ENCODE data around the gene PRPF19. TPM values are rescaled to one million over a fixed set of nuclear protein-coding genes. Genes with fewer than 3 reads are reported as not detected.
A peak's percentile ranks its signal among the peaks of the same experiment; 100 is the strongest.

Gene PRPF19
- 48.8 and 49.5 TPM in 2 replicates for total RNA-seq (2014; rRNA removed; shearing (Covaris generic))
- 30.6 and 46.4 TPM in 2 replicates for polyA plus RNA-seq (2014; cell fraction: nucleus; rRNA removed)

- peak; percentile 93 for DNase-seq (ENCODE audit: extremely low read depth, low read depth)
These were observed at the start of gene PRPF19 for GRCh38 chr11:60906132-60906972. PRPF19 (minus strand) TSS chr11:60906585; CDS start chr11:60906382, 203 bp downstream.

DNA sequence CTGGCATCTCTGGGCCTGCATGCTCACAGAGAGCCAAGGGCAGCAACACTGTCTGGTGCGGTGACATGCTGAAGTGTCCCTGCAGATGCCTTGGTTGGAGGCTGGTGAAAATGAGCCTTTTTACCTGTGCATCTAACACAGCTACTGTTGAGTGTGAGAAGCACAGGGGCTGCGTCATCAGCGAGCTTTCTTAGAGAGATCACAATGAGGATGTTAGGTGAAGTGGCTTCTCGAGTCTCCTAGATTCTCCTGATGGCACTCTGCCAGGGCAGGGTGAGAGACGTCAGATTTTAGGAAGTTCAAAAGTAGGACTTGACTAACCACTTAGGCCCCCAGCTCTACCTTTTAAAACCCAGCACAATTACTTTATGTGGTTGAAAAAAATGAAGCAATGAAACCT, 49.2 kb upstream of the PRPF19 start:
- DNase-seq (ENCODE audit: extremely low read depth, low read depth), result no peak

- DNase-seq (ENCODE audit: extremely low read depth, low read depth), result no peak
These were observed 48.0 kb upstream of the PRPF19 start for GRCh38 chr11:60954421-60954820.

GRCh38 chr11:60953781-60954180, 47.4 kb upstream of the PRPF19 start:
- DNase-seq (ENCODE audit: extremely low read depth, low read depth), result no peak

- no peak for DNase-seq (ENCODE audit: extremely low read depth, low read depth)
These were observed 46.4 kb upstream of the PRPF19 start for GRCh38 chr11:60952742-60953170.

DNA sequence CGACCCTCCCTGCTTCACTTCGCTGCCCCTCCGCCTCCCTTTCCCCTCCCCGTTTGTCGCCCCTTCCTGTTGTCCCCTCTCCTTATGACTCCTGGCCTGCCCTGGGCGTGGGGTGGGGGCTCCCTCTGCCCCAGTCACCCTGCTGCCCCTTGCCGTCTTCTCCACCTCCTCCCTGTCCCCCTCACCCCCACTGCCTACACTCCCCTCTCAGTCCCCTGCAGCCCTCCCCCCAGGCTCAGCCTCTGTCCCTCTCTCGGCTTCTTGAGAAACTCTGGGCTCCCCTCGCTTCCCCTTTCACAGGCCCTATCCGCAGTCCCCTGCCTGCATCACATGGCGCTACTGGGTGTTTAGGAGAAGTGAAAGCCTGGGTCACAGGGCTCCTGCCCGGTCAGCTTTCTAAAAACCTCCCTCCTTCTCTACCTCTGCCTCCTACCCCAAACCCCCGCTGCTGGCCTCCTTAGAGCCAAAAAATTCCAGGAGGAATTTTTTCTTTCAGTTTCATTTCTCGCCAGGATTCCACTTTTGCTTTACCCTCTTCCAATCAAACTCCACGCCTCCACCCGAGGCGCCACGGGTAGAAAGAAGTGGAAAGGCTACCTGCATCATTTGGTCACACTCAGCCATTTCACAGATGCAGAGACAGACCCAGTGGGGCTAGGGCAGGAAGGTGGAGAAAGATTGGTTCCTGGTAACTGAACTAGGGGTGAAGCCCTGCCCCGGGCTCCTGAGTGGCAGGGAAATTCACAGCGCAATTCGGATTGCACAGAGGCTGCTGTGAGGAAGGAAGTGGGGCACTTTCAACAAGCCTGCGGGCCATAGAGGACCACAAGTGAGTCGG, 45.7 kb upstream of the PRPF19 start, which contains the start of gene SLC15A3:
Gene SLC15A3 (minus strand): TSS at position 273 of the 838 bp plus-strand sequence. CDS start 625 bp downstream, outside the sequence.
- no peak for DNase-seq (ENCODE audit: extremely low read depth, low read depth)

GRCh38 chr11:60951606-60951903, 45.2 kb upstream of the PRPF19 start:
- no peak for DNase-seq (ENCODE audit: extremely low read depth, low read depth)

DNA sequence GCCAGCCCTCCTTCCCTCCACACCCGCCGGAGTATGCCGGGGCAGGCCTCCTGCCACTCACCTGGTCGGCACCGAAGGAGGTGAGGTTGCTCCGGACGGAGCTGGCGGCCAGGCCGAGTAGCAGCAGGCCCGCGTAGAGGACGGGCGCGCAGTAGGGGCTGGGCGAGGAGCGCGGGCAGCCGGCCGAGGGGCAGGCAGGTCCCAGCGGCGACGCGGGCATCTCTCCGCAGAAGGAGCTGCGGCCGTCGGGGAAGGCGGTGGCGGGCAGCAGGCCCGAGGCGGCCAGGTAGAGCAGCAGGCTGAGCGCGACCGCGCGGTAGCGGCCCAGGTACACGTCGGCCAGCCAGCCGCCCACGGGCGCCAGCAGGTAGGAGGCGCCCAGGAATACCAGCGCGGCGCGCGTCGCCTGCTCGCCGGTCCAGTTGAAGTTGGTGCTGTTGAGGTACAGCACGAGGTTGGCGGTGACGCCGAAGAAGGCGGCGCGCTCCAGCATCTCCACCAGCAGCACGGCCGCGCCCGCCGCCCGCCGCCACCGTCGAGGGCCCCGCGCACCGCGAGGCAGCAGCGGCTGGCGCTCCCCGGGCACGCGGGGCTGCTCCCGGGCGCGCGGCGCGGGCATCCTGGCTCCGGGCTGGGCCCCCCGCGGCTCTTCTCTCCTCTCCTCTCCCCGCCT, 44.7 kb upstream of the PRPF19 start:
- no peak for DNase-seq (ENCODE audit: extremely low read depth, low read depth)

- DNase-seq (ENCODE audit: extremely low read depth, low read depth), result no peak
These were observed 43.6 kb upstream of the PRPF19 start for GRCh38 chr11:60950024-60950423.

- DNase-seq (ENCODE audit: extremely low read depth, low read depth), result no peak
These were observed 41.9 kb upstream of the PRPF19 start for GRCh38 chr11:60948250-60948649.

GRCh38 chr11:60947700-60948099, 41.3 kb upstream of the PRPF19 start:
- DNase-seq (ENCODE audit: extremely low read depth, low read depth), result no peak

DNA sequence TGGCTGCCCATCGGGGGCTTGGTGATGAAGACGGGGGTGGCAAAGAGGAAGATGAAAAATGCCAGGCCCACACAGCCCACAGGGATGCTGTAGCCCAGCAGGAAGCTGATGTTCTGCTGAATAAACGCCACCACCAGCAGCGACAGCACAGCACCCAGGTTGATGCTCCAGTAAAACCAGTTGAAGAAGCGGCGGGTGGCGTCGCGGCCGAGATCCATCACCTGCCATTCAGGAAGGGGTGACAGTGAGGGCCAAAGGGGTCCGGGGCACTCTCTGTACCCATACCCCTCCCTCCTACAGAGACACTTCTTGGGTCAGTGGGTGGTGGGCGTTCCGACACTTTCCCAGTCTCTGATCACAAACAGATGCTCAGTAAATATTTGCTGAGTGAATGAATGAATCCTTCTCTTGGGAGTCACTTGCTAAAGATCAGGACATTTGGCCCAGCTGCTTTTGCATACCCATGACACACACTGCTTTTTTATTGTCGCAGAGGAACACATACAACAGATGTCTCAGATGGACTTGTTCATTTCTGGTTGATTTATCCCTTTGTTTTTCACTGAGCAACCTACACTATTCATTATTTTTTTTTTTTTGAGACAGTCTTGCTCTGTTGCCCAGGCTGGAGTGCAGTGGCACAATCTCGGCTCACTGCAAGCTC, 40.3 kb upstream of the PRPF19 start:
- no peak for DNase-seq (ENCODE audit: extremely low read depth, low read depth)

DNA sequence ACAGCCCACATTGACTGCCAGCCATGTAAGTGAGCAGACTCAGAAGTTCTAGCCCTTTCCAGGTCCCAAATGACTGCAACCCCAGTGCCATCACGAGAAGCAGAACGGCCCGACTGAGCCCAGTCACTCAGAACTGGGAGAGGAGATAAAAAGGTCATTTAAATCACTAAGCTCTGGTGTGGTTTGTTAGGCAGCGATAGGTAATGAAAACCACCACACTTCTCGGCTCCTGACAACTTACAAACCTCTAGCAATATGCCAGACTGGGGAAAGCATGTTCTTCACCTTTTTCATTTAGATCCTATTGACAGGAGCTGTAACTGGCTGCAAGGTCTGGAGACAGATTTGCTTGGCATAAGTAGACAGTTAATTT, 38.9 kb upstream of the PRPF19 start:
- no peak for DNase-seq (ENCODE audit: extremely low read depth, low read depth)

DNA sequence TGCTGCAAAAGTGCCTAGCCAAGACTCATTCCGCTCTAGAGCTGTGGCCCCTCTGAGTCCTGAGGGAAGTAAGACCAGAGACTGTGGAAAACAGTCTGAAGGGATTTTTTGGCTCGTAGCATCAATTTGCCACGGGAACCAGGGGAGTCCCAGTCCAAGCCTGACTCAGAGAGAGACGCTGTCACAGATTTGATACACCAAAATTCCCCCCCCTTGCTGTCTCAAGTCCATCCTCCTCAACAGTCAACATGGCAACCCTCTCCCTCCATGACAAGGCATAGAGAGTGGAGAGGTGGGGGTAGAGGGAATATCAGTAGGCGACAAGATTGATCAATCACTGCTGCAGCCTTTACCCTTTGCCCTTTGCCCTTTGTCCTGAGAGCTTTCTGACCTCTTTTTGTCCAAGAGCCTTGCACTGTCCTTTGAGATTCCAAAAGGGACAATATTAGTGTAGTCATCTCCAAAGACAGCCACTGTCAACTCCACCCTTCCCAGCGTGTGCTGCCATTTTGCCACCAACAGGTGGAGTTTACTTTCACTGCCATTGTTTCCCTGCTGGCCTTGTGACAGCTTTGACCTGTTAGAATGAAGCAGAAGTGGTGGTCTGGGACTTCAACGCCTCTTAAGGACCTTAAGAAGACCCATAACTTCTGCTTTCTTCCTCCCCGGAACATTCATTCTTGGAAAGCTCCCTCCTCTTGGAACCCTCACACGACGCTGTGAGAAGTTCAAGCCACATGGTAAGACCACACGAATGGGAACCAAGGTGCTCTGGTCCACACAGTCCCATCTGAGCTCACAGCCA, 38.3 kb upstream of the PRPF19 start:
- DNase-seq (ENCODE audit: extremely low read depth, low read depth), result no peak

DNA sequence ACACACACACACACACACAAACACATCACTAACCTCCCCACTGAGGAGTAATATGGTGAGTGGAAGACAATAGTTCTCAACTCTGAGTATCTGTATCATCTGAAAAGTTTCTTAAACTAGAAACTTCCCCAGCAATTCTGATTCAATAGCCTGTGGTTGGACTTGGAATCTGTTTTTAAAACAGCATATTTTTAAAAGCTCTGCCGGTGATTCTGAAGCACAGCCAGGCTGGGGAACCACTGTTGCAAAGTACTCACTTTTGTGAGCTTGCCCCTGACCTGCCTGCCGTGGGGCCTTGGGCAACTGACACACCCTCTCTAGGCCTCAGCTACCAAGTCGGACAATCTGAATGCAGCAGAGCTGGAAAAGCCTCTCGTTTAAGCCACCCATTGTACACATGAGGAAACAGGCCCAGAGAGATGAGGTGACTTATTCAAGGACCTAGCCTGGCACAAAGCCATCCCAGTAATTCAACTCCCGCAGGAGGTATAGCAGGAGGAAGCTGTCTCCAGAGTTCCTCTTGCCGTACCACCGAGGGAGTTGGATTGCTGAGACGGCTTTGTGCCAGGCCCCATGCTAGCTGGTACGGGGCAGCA, 36.7 kb upstream of the PRPF19 start:
- no peak for DNase-seq (ENCODE audit: extremely low read depth, low read depth)

GRCh38 chr11:60942219-60942618, 35.8 kb upstream of the PRPF19 start:
- DNase-seq (ENCODE audit: extremely low read depth, low read depth), result no peak

DNA sequence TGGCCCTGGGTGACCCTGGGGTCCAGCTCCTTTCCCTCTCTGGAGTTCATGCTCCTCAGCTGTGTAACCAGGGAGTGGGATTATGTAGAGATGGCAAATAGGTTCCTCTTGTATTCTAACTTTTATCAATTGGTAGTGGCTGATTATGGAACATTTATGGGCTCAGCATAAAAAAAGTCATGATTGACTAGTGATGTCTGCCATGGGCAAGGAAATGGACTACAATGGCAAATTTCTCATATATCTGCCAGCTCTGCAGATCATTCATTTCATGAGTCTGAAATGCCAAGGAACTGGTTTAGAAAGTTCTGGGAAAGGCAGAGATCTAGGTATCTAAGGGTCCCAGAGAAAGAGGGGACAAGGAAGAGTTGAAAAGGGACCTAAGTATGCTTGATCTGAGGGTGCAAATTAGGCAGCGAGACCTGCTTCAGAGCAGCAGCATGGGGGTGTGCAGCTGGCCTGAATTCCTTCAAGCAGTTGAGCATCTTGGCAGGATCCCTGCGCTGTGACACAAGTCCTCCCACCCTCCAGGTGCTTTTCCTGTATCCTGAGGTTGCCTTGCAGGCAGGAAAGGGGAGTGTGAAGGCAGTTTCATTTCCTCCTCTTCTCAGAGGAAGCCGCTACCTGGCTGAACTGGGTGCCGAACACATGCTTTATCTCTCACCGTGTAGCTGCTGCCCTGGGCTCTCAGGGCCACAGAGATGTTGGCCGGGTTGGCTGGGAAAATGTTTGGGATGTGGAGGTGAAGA, 35.2 kb upstream of the PRPF19 start:
- no peak for DNase-seq (ENCODE audit: extremely low read depth, low read depth)

GRCh38 chr11:60939855-60940254, 33.5 kb upstream of the PRPF19 start:
- no peak for DNase-seq (ENCODE audit: extremely low read depth, low read depth)

DNA sequence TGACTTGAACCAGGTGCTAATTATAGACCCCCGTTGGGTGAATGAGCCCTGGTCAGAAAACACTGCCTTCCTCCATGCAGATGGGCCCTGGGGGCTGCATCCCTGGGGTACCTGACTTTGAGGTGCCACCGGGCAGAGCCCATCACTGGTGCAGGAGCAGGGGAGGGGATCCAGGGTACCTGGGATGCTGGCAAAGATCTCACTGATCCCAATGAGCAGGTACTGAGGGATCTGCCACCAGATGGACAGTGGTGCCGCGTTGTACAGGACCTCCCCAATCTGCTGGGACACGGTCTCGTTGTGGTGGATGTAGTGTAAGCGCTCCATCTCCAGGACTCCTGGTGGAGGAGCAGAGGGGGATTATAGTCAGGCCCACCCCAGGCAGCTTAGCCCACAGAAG, 32.9 kb upstream of the PRPF19 start:
- DNase-seq (ENCODE audit: extremely low read depth, low read depth), result no peak
